ENCODE results near the gene ENDOD1.

DNA sequence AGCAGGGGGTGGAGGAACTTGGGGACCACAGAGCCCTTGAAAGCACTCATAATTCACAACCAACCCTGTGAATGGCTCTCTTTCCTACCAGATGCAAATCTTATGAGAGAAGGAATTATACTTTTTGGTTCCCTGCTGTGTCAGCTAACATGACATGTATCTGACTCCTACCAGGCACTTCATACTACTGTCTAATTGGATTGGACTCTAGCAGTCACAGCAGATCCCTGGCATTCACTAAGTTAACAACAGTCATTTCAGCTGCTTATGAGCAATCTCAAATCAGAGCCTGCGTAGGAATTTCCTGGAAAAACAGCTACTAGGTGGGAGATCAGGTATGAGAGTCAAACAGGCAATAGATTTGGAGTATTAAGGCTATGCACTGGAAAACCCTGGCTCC lies 11.1 kb upstream of the ENDOD1 start:
- TF ChIP-seq, protein P1, sequence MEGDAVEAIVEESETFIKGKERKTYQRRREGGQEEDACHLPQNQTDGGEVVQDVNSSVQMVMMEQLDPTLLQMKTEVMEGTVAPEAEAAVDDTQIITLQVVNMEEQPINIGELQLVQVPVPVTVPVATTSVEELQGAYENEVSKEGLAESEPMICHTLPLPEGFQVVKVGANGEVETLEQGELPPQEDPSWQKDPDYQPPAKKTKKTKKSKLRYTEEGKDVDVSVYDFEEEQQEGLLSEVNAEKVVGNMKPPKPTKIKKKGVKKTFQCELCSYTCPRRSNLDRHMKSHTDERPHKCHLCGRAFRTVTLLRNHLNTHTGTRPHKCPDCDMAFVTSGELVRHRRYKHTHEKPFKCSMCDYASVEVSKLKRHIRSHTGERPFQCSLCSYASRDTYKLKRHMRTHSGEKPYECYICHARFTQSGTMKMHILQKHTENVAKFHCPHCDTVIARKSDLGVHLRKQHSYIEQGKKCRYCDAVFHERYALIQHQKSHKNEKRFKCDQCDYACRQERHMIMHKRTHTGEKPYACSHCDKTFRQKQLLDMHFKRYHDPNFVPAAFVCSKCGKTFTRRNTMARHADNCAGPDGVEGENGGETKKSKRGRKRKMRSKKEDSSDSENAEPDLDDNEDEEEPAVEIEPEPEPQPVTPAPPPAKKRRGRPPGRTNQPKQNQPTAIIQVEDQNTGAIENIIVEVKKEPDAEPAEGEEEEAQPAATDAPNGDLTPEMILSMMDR (IDR thresholded peaks at IDR 0.05): no peak
- TF ChIP-seq POLR2A (IDR thresholded peaks at IDR 0.05): no peak
